Ovary (tissue), 3 donors: ENCODE measurements around the gene SH3RF3.

Experiments
- POLR2A ChIP-seq: fragments of 450-650 bp; IDR thresholded peaks from one replicate; pipeline ENCODE4 v1.6.1; 2017; ENCODE audit warnings: antibody characterized with exemption, mild to moderate bottlenecking, moderate library complexity
- TF ChIP-seq, protein P1 (sequence below), 3 donors: fragments of 450-650 bp in 2 of 3; fragments of 200-600 bp in 1 of 3; IDR thresholded peaks; one replicate each; pipeline versions ENCODE4 v1.5.1 to v1.8.0; 2016 to 2022; ENCODE audit warnings: antibody characterized with exemption in 3 of 3, mild to moderate bottlenecking in 1 of 3
- donor health status: DM: no; HTN: no; CAD: no.

DNA sequence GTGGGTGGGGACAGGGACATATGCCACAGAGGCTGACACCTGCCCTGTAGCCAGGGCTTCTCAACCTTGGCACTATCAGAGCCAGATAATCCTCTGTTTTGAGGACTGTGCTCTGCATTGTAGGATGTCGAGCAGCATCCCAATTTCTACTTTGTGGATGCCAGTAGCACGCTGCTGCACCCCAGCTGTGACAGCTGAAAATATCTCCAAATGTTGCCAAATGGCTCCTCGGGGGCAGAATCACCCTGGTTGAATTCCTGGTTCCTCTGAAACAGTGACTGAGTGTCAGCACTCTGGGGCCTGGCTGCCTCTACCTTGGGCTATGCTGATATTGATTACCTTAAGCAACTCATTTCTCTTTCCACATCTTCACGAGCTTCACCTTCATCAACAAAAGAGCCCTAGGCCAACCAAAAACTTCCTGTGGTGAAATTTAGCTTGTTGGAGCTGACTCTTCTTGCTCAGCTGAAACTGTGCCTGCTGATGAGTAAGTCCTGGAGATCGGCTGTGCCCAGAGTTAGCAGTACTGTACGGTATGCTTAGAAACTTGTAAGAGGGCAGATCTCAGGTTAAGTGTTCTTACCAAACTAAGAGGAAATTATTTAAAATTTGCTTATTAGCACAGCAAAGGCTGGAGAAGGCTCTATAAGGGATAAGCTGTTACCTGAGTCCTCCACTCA is 346.7 kb downstream of the SH3RF3 start:
- TF ChIP-seq, protein P1, sequence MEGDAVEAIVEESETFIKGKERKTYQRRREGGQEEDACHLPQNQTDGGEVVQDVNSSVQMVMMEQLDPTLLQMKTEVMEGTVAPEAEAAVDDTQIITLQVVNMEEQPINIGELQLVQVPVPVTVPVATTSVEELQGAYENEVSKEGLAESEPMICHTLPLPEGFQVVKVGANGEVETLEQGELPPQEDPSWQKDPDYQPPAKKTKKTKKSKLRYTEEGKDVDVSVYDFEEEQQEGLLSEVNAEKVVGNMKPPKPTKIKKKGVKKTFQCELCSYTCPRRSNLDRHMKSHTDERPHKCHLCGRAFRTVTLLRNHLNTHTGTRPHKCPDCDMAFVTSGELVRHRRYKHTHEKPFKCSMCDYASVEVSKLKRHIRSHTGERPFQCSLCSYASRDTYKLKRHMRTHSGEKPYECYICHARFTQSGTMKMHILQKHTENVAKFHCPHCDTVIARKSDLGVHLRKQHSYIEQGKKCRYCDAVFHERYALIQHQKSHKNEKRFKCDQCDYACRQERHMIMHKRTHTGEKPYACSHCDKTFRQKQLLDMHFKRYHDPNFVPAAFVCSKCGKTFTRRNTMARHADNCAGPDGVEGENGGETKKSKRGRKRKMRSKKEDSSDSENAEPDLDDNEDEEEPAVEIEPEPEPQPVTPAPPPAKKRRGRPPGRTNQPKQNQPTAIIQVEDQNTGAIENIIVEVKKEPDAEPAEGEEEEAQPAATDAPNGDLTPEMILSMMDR (IDR thresholded peaks at IDR 0.05), result no peak
- no peak for TF ChIP-seq POLR2A
